GM21367 (cell line): ENCODE data around the gene ACE2.

ENCODE experiments used
- ATAC-seq: cut with Tn5 transposase; IDR thresholded peaks from one replicate; pipeline ENCODE4 v1.9.1; 2021; ENCODE audit not compliant: unreplicated experiment

The ACE2 gene

DNA sequence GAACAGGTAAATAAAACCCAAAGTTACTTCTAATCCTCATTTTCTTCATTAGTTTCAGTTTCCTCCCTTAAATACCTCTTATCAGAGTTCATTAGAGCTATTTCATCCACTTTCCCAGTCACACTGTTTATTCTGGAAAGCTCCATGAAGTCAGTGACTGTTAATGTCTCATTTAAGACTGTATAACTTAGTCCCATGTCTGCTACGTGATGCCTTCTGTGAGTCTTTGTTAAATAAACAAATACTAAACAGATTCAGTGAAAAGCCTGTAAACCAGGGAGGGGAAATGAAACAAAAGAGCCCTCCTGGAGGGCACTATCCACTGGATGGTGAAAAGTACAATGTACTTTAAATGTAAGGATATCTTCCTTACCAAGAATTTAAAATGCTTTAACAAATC is 24.7 kb downstream of the ACE2 start:
- no peak for ATAC-seq

DNA sequence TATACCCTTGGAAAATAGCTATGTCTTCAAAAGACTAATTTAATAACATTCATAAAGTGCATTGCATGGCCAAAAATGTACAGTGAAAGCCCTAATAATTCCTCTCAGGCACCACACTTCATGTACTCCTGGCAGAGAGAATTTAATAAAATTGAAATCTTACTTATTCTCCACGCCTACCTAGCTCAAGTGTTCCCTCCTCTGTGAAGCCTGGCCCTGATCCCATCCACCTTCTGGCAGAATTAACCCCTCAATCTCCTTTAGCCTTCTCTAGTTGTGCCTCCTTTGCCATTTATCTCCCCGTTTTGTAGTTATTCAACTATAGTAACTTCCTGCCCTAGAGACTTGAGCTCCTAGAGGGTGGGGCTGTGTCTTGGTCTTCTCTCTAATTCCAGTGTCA is 26.7 kb downstream of the ACE2 start:
- ATAC-seq, result no peak

DNA sequence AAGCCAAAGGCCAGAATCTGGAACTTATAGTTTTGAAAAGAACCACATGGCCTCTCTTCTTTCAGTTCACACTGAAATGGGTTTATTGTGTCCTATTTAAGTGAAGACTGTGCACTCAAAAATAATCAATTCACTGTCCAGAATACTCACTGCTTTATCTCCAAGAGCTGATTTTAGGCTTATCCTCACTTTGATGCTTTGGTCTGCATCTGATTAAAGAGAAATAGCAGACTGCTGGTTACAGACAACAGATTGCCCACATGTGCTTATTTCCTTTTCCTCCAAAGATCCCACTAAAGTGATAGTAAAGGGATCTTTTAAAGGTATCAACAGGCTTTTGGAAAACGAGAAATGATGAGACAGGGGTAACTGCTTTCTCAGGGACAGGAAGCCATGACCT is 30.6 kb downstream of the ACE2 start:
- ATAC-seq, result no peak

DNA sequence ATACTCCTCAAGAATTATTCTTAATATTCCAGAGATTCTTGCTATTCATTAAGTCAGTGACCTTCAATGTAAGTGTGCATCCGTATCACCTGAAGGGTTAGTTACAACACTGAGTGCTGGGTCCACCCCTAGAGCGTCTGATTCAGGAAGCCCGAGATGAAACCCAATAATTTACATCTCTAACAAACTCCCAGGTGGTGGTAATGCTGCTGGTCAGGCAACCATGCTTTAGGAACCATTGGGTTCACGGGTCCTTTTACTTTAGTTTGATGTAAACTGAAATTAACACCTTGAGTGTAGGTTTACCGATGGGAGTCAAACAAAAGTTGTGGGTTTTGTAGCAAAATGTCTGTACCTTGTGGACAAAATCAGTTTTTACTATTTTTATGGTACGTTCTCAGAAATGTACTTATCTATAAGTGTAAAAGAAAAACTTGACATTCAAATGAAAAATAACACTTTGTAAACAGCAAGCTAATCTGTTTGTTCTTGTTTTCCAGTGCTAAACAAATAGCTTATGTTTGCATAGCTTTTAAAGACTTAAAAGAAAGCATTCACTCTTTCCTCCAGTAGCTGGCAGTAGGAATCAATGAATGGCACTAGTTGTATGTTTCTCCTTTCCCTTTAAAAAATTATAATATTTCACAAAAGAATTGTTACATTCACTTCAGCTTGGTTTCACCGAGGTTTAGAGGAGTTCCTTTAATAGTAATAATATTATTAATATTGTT is 32.7 kb downstream of the ACE2 start:
- no peak for ATAC-seq

DNA sequence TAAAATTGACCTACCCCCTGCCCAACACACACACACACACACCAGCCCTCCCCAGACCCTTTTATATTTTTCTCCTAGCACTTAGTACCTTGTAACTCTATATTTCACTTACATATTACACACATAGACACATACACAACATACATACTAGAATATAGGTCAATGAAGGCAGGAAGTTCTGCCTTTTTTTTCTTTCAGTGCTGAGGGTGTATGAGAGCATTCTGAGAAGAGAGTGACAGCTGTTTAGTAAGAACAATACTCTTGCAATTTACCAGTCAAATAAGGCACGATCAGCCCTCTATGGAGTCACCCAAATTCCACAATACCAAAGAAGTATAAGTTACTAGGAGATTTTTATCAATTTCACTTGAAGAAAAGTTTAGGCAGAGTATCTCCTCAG is 33.5 kb downstream of the ACE2 start:
- ATAC-seq, result no peak

DNA sequence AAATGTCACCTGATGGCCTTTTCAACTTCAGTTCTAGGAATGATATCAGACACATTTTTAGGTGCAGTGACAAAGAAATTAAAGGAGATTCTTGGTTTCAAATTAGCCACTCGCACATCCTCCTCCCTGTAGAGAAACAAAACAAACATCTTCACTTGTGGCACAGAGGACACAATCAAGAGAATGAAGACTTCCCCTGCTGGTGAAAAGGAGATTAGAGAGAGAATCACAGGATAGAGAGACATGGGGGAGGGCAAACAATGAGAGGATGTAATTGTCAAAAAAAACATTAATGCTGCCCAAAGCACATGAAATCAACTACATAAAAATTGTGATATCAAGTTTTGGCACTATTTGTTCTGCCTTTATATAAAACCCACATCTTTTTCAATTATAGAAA is 34.5 kb downstream of the ACE2 start:
- no peak for ATAC-seq

DNA sequence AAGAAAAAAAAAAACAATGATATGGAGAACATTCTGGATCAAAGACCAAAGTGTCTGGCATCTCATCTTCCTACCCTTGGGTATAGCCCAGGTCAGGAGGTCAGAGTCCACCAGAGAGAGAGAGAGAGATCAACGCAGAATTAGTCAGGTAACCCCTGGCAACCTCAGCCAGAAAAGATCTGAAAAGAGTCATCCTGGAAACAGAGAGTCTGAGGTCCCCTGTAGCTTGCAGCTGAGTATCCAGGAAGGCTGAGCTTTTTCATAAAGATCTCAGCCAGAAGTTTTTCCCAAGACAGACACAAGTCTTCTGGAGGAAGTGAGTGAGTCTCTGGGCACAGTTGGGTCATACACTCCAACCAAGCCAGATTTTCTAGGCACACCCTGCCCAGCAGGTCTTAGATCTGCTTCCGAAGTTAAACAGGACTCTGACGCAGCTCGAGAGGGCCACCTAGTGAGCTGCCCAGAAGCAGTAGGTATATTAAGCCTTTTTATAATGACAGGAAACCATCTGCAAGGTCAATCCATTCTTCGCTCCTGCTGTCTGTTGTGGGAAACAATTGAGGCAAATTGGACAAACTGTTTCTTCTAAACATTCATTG is 35.7 kb downstream of the ACE2 start:
- peak; percentile 74 for ATAC-seq

DNA sequence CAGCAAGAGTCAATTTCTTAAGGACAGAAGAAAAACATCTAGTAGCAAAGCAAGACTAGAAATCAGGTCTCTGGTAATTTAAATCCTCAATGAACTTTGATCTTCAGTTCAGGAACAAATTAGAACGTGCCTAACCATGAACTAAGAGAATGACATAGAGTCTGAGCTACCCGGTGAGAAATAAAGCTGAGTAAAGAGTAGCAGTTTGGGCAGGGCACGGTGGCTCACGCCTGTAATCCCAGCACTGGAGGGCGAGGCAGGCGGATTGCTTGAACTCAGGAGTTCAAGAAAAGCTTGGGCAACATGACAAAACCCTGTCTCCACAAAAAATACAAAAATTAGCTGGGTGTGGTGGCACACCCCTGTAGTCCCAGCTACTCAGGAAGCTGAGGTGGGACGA is 37.7 kb downstream of the ACE2 start:
- no peak for ATAC-seq

DNA sequence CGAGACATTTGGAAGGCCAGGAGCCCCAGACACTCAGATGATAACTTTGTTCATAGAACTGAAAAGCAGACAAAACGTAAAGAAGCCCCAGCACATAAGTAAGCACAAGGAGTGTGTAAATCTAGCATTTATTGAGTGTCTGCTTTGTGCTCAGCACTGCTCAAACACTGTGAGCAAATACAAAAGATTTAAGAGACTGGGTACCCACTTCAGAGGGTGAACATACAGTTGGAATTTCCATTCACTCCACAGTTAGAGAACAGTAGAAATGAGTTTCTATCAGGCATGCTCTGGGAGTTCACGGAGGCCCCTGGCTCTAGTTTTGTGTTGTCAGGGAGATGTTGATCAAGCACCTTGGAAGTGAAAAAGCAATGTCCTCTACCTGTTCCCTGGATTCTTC is 39.8 kb downstream of the ACE2 start:
- ATAC-seq, result no peak

DNA sequence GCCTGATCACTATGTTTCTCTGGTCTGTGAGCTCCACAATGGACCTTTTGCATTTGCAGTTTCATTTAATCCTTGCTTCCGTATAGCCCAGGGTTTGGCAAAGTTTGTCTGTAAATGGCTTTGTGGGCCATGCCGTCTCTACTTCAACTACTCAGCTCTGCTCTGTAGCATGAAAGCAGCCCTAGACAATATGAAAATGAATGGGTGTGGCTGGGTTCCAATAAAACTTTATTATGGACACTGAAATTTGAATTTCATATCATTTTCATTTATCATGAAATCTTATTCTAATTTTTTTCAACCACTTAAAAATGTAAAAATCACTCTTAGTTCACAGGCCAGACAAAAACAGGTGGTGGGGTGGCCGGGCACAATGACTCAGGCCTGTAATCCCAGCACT is 41.5 kb downstream of the ACE2 start:
- ATAC-seq, result no peak

DNA sequence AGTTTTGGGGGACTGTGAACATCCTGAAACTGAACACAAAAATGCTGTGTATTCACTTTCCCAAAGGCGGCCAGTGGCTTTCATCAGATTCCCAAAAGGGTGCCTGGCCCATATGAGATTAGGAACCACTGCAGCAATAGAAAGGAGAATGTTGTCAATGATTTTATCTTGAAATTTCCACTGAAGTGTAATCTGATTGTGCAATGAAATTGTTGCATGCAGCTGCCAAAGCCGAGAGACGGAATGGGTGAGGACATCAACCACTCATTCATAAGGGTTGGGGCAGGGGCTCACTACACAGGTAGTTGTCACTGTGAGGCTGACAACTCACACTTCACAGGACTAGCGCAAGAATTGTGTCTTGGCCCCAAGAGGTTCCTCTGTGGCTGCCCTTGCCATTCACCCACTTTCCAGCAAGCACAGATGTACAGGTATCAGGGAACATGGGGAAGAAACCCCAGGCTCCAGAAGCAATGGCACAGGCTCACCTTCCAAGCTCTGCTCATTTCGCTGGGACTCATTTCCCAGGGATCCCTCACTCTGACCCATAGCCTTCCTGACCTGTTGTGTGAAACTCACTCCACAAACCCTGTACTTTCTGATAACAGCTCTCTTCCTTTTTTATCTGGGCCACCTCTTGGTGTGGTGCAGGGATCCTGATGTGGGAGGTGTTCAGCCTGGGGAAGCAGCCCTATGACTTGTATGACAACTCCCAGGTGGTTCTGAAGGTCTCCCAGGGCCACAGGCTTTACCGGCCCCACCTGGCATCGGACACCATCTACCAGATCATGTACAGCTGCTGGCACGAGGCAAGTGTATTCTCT is 51.4 kb downstream of the ACE2 start:
- no peak for ATAC-seq

DNA sequence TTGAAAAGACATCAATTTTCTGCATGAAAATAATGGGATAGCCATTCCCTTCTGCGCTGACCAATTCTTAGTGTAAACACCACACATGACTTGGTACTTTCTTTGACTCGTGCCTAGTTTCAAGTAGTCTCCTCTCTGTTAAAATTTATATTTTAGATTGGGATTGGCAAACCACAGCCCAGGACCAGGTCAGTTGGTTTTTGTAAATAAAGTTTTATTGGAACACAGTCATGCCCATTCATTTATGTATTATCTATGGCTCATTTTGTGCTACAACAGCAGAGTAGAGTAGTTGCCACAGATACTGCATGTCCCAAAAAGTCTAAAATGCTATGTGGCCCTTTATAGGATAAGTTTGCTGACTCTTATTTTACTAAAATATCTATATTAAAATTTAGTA is 53.4 kb downstream of the ACE2 start:
- ATAC-seq, result no peak

DNA sequence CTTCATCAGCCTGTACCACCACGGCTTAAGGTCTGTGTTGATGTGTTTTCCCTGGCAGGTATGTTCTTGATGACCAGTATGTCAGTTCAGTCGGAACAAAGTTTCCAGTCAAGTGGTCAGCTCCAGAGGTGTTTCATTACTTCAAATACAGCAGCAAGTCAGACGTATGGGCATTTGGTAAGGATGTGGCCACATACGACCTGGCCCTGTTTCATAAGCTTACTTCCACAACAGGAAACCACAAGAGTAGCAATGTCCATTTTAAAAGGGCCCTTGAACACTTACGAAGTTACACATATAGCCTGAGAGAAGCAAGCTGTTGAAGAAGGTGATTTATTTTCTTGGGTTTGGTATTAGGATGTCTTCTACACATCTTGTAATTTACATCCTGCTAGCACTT is 54.0 kb downstream of the ACE2 start:
- no peak for ATAC-seq

DNA sequence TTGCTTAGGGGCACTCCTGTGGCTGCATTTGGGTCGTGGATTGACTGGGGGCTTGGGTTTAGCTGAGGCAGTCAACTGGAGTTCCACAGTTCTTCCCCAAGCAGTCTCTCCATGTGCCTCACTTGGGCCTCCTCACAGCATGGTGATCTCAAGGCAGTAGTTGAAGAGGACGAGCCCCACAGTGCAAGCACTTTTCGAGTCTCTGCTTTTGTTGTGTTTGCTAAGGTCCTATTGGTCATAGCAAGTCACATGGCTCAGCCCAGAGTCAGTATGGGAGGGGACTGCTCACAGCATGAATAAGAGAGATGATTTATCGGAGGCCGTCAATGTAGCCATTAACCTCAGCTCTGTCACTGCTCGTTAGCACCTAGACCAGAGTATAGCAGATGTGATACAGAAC is 70.4 kb downstream of the ACE2 start:
- ATAC-seq, result no peak

DNA sequence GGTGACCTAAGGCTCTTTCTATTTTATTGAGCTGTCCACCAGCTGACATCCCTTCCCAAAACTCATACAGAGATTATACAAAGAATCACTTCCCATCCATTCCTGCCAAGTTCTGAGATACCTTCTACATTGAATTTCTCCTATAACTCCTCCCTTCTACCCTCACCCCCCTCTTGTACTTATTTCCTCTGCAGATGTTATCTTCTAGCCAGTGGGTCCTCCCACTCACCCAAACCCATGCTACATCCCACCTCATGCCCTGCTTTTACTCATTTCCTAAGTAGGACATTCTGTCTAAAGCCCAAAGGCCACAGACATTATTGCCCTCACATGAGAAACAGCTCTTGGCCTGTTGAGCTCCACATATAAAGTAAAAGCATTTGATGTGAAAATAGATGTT is 71.6 kb downstream of the ACE2 start:
- no peak for ATAC-seq

DNA sequence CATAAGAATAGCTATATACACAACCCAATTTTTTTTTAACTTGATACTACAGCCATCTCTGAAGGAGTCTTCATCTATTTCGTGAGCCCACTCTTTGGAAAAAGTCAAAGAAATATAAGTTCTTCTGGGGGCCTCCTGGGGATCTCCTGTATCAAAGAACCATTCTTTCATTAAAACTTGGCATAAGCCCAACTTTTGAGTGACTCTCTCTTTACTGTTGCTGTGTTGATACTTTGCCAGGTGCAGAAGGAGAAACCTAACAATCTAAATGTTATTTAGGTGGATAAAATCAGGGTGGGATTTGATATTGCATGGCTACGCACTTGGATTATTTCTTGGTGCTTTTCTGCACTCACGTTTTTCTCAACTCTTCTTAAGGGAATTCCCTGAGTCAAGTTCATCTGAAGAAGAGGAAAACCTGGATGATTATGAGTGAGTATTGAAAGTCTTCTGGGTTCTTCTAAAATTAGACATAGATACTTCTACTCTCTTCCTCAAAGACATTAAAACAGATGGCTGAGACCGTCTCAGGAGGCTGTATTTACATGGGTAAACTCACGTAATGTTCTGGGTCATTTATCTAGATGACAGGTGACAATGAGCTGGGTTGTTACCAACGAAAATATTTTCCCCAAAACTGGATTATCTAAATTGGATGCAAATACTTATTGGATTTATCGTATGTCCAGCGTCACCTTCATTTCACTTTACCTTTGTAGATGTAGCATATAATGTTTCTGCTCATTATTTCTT is 74.9 kb downstream of the ACE2 start:
- no peak for ATAC-seq

DNA sequence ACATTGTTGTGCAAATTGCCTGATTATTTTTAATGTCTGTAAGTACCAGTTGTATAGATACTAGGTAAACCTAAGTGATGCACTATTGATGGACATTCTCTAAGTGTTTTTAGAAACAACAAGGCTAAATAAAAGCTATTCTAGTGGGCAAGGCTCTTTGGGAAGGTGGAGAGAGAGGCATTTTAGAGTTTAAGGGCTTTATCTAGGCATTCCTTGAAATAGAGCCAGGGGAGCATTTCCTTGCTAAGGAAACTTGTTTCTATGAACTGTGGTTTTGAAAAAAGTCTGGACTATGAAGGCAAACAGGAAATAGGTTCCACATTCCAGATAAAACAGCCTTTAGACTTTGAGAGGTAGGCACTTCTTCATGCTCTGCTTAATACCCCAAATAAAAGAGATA is 76.3 kb downstream of the ACE2 start:
- no peak for ATAC-seq

DNA sequence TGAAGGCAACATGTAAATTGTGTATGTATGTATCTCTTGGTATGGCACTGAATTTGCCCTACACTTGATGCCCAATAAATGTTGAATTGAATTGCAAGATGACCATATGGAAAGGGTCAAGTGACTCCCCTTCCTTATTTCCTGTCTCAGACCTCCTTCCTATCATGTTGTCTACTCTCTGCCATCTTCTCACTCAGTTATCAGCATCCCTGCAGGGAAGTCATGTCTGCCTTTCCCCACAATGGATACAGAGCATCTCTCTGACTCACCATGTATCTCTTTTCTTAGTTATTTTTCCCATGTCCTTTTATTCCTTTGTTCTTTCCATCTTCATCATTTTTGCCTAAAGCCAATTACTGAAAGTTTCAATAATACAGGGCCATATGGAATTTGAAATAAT is 77.7 kb downstream of the ACE2 start:
- ATAC-seq, result no peak

DNA sequence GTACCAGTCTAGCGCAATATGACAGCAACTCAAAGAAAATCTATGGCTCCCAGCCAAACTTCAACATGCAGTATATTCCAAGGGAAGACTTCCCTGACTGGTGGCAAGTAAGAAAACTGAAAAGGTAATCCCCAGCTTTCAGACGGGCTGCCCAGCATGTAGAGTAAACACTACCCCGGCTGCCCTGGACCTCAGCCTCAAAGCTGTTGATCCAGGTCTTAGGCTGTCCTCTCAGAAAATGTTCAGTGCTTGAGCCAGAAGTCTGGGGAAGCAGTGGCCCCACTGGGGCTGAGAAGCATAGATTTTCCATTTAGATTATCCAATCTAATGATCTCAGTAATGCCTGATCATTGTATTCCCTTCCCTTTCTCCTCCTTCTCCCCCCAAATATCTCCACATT is 78.3 kb downstream of the ACE2 start:
- no peak for ATAC-seq

DNA sequence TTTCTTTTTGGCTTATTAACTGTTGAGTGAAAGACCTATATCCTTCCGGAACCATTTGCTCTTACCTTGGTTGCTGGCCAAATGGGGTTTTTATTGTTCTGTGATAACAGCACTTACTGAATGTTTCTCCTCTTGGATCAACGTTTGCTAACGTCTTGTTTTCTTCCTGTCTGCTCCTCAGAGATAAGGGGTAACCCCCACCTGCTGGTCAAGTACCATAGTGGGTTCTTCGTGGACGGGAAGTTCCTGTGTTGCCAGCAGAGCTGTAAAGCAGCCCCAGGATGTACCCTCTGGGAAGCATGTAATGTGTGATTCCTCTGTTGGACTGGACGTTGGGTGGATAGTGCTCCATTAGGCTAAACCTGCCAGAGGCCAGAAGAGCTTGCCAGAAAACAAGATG is 84.8 kb downstream of the ACE2 start:
- ATAC-seq, result no peak

DNA sequence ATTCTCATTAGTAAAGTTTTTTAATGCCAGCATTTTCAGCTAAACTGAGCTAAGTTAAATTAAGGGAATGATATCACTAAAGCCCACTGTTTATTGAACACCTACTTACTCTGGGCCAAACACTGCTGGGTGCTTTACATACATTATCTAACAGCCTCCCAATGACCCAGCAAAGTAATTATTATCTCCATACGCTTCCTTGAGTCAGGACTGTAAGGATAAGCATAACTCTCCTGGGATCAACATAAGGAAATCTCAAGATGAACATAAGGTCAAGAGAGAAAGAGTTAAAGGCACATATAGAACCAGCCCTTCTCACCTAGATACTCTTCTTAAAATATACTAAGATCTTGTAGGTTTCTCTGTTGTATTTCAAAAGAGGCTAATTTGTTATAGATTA is 86.5 kb downstream of the ACE2 start:
- ATAC-seq, result no peak
